H1 (cell line): ENCODE data around the gene MGAT4B. TPM values are rescaled to one million over a fixed set of nuclear protein-coding genes. Genes with fewer than 3 reads are reported as not detected.

Source experiments
- CHD7 ChIP-seq: fragments of 300-600 bp; sonication (generic); IDR thresholded peaks from 2 replicates; pipeline ENCODE4 v1.7.1; 2012; ENCODE audit warnings: low read length, moderate library complexity, mild to moderate bottlenecking, inconsistent platforms; ENCODE audit not compliant: insufficient replicate concordance
- EP300 ChIP-seq, 2 experiments: IDR thresholded peaks; 1 replicate in 1 of 2; 2 replicates in 1 of 2; pipeline ENCODE4 v1.6.1; 2011 to 2012; ENCODE audit warnings: low read depth in 2 of 2, low read length in 2 of 2, mild to moderate bottlenecking in 2 of 2, borderline replicate concordance in 1 of 2, inconsistent platforms in 1 of 2, moderate library complexity in 1 of 2
- SAP30 ChIP-seq: fragments of 300-600 bp; sonication (generic); IDR thresholded peaks from 2 replicates; pipeline ENCODE4 v1.7.1; 2012; ENCODE audit warnings: low read length, moderate library complexity, mild to moderate bottlenecking, inconsistent platforms; ENCODE audit not compliant: insufficient read depth, insufficient replicate concordance
- ZNF274 ChIP-seq: IDR thresholded peaks from 2 replicates; pipeline ENCODE4 v1.7.0; 2012; ENCODE audit warnings: low read length, borderline replicate concordance; ENCODE audit errors: extremely low read depth
- polyA plus RNA-seq, 7 experiments: library from polyadenylated mRNA; depleted of rRNA in 3 of 7; stranded (reverse) in 5 of 7; unstranded in 2 of 7; fragments of >200 nt in 5 of 7; fragments of 200-250 nt in 2 of 7; gene quantifications; 1 replicate in 5 of 7; 2 replicates in 1 of 7; 4 replicates in 1 of 7; pipeline versions ENCODE4 v1.2.1 to v1.2.3, GENCODE V29; 2011 to 2013; ENCODE audit warnings: missing spikeins in 2 of 7, mixed read lengths in 2 of 7
- total RNA-seq: library from RNA; stranded (reverse); fragmentation: NEBNext Ultra II Directional; extraction: Animal tissue kit (Norgen Biotek cat#: 25700); gene quantifications from 2 replicates; pipeline ENCODE4 v1.2.1, GENCODE V29; 2021

Gene MGAT4B
- total and polyA plus RNA-seq, 2 of the 8 experiments (the other 6 are each of a cell fraction or from before 2014, with no cell fraction given): 116 to 128 TPM

- TF ChIP-seq CHD7 (no peak), EP300 (IDR thresholded peaks at IDR 0.05; ENCODE audit: borderline replicate concordance in 1 of 2, low read depth in 2 of 2, low read length in 2 of 2) (no peak), ZNF274 (no peak), SAP30 (no peak)
Observed at GRCh38 chr5:179780362-179780761, 26.3 kb downstream of the MGAT4B start (continued).
